Breast epithelium (tissue), 3 donors: ENCODE measurements around the gene HDDC2.

ENCODE experiments used
- POLR2A ChIP-seq: fragments of 450-650 bp; IDR thresholded peaks from one replicate; pipeline ENCODE4 v1.6.1; 2016; ENCODE audit warnings: antibody characterized with exemption, mild to moderate bottlenecking, moderate library complexity
- POLR2AphosphoS5 ChIP-seq, 3 donors: sonication (generic); formaldehyde crosslinking; IDR thresholded peaks; one replicate each; pipeline ENCODE4 v1.6.1; 2017; ENCODE audit warnings: antibody characterized with exemption in 3 of 3
- TF ChIP-seq, protein P1 (sequence below), 3 donors: fragments of 450-650 bp; IDR thresholded peaks; one replicate each; pipeline ENCODE4 v1.5.1; 2016 to 2017; ENCODE audit warnings: antibody characterized with exemption in 3 of 3, mild to moderate bottlenecking in 3 of 3, moderate library complexity in 3 of 3

DNA sequence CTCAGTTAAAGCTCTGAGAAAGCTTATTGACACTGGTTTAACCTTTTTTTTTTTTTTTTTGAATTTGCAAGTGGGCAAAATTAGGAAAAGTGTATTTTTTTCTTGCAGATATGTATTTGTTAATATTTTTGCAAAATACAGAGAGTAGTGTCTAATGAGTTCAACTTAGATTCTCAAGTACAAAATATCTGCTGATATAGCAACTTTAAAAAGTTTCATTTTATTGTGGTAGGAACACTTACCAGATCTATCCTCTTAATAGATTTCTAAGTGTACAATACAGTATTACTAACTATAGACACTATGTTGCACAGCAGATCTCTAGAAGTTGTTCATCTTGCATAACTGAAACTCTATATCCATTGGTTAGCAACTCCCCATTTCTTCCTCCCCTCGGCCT, 30.9 kb upstream of the HDDC2 start:
- TF ChIP-seq, protein P1, sequence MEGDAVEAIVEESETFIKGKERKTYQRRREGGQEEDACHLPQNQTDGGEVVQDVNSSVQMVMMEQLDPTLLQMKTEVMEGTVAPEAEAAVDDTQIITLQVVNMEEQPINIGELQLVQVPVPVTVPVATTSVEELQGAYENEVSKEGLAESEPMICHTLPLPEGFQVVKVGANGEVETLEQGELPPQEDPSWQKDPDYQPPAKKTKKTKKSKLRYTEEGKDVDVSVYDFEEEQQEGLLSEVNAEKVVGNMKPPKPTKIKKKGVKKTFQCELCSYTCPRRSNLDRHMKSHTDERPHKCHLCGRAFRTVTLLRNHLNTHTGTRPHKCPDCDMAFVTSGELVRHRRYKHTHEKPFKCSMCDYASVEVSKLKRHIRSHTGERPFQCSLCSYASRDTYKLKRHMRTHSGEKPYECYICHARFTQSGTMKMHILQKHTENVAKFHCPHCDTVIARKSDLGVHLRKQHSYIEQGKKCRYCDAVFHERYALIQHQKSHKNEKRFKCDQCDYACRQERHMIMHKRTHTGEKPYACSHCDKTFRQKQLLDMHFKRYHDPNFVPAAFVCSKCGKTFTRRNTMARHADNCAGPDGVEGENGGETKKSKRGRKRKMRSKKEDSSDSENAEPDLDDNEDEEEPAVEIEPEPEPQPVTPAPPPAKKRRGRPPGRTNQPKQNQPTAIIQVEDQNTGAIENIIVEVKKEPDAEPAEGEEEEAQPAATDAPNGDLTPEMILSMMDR (IDR thresholded peaks at IDR 0.05), result no peak
- TF ChIP-seq POLR2A, result no peak
- TF ChIP-seq POLR2AphosphoS5 (IDR thresholded peaks at IDR 0.05), result no peak
